IPS DF 4.7 (cell line): ENCODE results near the gene ZNF514.
"Not testable (repeated sequence)": the region's sequence is repeated elsewhere in the genome, so short reads cannot be mapped to it uniquely, and the experiment has no call there.

Source experiments
- DNase-seq: peaks from one replicate; pipeline ENCODE4 v3.0.0-alpha.2; 2013; ENCODE audit warnings: low spot score; ENCODE audit errors: extremely low read depth

ZNF514 gene

DNA sequence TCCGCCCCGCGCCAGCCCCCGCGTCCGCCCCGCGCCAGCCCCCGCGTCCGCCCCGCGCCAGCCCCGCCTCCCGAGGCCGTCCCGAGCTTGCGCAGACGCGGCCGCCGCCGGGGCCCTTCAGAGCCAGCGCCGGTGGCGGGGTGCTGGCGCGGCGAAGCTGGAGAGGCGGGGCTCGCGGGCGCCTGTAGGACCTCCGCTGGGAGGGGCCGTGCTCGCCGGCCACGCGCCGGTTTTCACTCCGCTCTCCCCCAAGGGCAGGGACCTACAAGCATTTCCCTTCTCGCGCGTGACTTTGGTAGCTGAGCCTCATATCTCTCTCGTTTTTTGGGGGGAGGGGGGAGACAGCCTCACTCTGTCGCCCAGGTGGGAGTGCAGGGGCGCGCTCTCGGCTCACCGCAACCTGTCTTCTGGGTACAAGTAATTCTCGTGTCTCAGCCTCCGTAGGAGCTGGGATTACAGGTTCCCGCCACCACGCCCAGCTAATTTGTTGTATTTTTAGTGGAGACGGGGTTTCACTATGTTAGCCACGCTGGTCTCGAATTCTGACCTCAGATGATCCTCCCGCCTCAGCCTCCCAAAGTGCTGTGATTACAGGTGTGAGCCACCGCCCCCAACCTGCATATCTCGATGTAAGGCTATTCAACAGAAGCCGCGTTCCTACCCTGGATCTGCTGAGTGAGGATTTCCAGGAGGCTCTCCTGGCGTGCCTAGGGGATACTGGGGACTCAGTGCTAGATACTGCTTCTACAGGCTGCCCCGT lies at the start of gene ZNF514:
ZNF514 (minus strand) TSS at position 159 of the 760 bp plus-strand sequence. CDS start 6,595 bp downstream, outside the sequence.
- no peak for DNase-seq

DNA sequence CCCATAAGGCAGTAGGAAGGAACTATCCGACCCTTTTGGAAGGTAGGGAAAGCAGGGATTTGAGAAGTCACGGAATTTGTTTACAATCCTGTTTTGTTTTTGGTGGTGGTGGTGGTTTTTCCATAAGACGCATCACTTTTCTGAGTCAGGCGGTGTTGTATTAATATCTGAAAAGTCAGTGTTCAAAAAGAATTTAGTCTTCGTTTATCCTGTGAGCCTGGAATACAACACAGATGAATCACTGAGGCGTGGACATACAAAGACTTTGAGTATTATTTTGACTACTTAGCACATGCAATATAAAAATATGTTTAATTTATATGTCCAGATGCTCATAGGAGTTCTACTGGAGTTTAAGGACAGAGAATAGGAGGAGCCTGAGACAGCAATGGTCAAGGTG lies 48.5 kb upstream of the ZNF514 start:
- DNase-seq: no peak

DNA sequence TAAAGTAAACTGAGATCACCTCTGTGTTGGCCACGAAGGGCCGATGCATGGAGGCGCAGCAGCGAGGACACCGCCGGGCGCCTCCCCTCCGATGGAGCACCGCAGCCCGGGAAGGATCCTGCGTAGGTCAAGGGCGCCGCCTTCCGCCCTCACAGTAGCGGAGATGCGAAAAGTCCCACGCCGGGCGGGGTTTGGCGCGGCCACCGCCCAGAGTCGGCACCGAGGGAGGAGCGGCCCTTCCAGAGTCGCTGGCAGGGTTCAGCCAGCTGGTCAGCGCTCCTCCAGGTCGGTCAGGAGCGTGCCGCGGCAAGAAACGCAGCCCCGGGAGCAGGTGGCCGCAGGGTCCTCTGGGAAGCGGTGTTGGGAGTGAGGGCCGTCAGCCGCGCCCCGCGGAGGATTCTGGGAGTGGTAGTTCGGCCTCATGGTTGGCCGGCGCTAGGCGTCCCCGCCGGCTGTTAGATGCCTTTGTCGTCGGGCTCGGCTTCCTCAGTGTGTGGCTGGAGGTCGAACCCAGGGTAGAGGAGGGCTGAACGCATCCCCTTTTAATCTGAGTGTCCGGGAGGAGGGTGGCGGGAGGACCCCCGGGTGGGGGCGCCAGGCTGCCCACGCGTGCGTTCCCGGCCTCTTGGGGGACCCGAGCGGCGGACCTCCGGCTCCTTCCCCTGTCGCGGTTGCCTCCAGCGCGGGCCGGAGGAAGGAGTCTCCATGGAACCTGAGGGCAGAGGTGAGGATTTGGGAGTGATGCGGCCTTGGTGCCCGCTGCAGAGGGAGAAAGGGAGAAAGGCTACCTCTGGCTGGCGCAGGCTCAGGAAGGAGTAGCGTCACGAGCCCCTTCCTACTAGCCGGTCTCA lies 47.7 kb upstream of the ZNF514 start, which contains the start of gene ZNF892:
ZNF892 (plus strand) TSS at position 411 of the 851 bp plus-strand sequence; CDS start at position 706, 295 bp downstream.
- peak; percentile 58 for DNase-seq

DNA sequence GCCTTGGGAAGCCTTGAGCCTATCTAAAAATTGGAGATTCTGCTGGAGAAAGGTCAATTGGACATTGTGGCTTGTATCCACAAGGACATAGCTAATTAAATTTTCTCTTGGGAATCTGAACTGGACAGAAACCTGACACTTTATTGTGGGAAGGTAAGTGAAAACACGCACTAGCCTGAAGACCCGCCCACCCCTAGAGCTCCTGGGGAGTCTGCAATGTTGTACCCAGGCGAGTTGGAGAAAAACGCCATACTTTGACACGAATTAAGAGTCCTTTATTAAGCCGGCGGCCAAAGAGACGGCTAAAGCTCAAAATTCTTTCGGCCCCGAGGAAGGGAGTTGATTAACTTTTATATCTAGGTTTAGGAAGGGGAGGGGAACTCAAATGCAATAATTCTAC lies 46.4 kb upstream of the ZNF514 start:
- DNase-seq: no peak

DNA sequence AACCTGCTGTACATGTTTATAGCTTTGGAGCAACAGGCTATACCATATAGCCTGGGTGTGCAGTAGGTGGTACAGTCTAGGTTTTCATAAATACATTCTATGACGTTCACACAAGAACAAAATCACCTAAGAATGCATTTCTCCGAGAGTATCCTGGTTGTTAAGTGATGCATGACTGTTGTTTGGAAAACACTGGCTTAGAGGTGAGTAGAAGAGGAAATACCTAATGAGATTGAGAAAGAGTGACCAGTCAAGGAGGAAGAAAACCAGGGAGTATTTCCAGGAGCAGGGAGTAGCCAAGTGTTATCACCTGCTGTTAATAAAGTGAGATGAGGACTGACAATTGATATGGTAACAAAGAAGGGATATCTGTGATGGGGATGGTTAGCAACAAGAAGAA lies 44.7 kb upstream of the ZNF514 start:
- DNase-seq: no peak

DNA sequence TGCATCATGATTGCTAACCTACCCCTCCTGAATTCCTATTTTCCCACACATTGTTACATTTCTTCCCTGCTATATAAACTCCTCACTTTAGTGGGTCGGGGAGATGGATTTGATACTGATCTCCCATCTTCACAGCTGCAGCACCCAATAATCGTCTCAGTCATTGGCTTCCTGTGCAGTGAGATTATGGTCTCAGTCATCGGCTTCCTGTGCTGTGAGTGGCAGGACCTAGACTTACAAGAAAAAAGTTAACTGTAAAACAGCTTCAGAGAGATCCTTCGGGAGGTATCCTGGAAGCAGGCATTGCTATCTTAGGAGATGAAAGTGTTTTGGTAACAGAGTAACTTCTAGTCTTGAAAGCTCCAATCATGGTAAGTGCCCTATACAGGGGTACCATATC lies 44.3 kb upstream of the ZNF514 start:
- no peak for DNase-seq

DNA sequence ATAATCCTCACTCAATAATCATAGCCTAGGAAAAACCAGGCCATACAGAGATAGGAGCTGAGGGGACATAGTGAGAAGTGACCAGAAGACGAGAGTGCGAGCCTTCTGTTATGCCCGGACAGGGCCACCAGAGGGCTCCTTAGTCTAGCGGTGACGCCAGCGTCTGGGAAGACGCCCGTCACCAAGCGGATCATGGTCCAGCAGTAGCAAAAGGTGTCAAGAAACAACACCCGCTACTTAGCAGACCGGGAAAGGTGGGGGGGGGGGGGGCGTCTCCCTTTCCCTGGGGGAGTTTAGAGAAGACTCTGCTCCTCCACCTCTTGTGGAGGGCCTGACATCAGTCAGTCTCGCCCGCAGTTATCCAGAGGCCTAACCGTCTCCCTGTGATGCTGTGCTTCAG lies 33.3 kb upstream of the ZNF514 start:
- DNase-seq: not testable (repeated sequence)

DNA sequence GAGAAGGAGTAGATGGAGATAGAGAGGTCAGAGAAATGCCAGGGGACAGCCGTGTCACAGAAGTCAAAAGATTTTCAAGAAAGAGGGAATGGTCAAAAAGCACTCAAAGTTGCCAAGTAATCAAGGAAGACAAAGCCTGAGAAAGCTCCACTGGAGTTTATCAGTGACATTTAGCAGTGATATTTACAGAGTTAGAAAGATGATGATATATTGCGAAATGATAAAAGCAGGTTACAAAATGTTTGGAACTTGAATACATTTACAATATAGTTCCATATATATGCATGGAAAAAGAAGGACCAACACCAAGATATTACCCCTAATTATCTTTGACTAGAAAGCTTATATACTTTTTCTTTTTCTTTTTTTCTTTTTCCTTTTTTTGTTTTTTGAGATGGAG lies 26.3 kb upstream of the ZNF514 start:
- DNase-seq: no peak

DNA sequence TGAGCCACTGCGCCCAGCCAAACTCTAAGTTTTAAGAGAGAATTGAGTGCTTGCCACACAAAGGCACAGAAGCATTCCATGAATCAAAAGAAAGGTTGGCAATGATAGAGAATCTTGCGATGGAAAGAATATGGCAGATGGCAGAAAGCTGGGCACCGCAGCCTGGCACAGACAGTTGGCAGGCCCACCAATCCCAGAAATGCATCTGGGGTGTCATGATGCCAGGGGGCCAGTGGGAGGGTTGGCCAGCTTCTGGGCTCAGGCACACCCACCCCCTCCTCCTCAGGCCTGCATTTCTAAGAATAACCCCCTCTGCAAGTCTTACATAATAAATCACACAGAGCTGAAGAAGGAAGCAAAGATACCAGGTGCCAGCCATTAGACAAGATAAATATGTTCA lies 25.5 kb upstream of the ZNF514 start:
- DNase-seq: no peak

DNA sequence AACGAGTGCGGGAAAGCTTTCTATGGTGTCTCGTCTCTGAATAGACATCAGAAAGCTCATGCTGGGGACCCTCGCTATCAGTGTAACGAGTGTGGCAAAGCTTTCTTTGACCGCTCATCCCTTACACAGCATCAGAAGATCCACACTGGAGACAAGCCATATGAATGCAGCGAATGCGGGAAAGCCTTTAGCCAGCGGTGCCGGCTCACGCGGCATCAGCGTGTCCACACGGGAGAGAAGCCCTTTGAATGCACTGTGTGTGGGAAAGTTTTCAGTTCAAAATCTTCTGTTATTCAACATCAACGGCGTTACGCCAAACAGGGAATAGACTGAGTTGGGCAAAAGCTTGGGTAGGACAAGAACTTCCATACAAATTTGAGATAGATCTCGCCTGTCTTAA lies 22.1 kb upstream of the ZNF514 start:
- DNase-seq: no peak

DNA sequence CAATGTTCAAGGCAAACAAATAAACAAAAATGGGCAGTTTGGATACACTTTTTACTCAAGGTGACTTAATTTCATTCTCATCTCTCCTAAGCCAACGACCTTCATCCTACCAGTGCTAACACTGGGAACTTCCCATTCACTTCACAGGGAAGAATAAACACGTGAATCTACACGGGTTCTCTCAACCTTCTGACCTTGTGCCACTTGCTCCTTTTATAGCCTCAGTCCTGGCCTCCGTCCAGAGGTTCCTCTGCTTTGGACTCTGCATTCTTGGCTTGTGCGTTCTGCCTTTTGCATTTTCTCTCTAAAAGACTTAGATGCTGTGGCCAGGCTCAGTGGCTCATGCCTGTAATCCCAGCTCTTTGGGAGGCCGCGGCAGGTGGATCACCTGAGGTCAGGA lies 19.8 kb upstream of the ZNF514 start:
- DNase-seq: no peak

DNA sequence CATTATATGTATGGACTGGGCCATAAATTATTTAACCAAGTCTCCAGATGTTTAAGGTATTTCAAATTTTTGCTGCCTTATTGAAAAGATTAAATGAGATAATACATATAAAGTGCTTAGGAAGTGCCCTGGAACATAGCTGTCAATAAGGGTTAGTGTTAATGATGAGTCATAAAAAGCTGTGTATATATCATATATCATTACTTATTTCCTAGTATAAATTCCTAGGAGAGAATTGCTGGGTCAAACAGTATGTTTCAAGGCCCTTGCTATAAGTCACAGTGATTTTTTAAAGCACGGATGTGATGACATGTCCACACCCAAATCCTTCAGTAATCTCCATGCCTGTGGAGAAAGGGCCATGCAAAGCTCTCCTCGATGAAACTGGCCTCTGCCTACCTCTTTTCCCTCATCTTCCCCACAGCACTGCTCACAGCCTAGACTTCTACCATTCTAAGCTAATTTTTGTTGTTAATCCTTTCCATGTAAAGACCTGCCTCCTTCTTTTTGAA lies 14.4 kb upstream of the ZNF514 start:
- DNase-seq: no peak

DNA sequence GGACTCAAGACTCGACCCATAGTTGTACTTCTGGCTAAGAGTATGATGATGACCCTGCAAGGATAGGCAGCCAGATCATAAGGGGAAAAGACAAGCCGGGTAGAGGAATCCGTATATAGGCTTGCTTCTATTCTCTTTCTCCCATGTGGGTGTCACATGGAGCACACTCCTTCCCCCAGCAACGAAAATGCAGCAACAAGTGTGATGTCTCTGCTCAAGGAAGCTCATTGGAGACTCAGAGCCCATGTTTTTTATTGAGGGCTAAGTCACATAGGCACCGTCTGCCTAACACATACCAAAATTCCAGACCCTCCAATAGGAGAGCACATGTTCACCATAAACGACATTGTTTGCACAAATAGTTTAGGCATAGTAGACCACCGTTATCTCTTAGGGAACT lies 12.3 kb upstream of the ZNF514 start:
- no peak for DNase-seq

DNA sequence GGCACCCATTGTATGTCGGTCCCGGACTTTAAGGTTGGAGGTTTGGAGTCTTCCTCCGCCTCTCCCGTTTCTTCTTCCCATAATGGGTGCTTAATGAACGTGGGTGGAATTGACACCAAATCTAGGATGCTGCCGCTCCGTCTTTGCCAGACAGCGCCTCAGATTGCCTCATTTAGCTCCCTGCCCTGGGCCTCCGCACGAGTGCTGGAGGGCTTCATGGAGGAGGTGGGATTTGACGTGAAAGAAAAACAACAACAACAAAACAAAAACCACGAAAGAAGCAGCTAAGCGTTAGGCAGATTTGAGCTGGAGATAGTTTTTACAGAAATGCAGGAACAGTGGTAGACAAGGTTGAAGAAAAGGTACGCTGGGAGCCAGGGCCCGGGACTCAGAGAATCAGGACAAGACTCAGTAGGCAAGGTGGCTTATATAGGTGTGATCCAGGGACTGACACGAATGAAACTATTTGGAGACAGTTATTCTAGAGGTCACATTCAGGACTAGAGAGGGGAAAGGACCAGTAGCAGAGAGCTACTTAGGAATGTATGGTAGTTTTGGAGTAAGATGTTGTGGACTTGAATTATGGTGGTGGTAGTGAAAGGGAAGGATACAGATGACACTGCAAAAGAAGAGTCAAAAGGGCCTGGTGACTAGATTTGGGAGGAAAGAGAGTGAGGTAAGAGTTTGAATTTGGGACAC lies 6.6 kb upstream of the ZNF514 start:
- no peak for DNase-seq

DNA sequence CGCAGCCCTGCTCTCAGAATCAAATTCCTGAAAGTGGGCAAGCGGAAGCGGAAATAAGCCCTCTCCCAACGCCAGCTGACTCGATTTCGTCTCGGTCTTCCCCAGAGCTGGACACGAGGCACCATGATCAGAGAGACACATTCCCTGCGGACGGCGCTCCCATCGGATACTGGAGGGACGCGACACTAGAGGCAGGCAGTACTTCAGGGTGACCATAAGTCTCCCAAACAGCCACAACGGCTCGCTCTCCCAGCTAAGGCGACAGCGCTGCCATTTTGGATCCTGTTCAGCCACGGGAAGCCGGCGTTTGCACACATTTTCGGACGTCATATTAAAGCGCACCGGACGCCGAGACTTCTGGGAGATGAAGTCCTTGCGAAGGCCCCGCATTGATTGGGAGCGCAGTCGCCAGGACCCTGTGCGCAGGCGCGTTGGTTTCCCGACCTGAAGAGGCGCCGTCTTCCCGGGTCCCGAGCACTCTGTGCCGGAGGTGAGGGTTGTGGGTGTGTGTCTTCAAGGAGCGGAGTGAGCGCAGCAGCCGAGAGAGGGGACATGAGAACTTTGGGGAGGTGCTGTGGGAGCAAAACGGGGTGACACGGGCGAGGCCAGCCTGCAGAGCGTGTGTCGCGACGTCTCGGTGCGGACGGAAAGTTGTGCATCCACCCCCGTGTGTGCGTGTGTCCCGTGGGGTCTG lies 5.9 kb upstream of the ZNF514 start, which contains the start of gene ZNF2:
ZNF2 (plus strand) TSS at position 439 of the 694 bp plus-strand sequence. CDS start 10,418 bp downstream, outside the sequence.
- DNase-seq: peak; percentile 95

DNA sequence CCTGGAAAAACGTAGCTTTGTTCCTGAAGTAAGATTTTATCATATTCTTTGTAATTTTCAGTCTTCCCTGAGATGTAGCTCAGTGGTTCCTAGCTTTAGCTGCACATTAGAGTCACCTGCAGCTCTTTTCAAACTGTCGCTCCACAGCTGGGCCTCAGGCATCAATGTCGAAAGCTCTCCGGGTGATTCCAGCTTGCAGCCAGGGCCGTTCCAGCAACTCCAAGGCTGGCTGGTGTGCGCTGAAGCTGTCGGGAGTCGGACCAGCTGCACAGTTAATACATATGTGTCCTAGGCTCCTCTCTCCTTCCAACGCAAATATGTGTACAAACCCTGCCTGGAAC lies 5.4 kb upstream of the ZNF514 start:
- DNase-seq: no peak

DNA sequence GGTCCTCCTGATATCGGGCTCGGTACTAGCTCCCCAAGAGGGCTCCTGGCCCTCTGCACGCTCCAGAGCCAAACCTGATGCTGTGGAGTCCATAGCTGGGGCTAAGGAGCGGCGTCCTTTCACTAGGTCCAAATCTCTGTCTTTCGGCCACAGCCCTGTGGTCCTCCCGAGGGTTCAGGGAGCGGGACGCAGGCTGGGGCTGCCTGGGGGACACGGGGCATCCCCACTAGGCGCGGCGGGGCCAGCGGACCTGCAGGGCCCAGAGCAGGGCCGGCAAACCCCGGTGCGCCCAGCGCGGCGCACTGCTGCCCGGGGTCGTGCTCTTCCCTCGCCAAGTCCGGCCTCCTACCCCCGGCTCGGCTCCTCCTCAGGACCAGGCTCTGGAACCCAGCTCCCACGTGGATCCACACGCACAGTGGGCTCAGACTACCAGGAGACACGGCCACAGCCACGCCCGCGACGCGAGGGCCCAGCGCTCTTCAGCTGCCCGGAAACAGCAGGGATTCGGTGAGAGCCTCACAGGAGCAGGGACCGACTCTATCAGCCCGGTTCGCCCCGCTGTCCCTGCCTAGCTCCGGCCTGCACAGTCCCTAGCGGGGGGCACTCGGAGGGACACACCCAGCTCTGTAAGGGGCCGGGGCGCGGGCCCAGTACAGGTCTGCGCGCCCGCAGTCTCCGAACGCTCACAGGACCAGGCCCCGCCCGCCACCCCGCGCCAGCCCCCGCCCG lies 593 bp downstream of the ZNF514 start:
- no peak for DNase-seq

DNA sequence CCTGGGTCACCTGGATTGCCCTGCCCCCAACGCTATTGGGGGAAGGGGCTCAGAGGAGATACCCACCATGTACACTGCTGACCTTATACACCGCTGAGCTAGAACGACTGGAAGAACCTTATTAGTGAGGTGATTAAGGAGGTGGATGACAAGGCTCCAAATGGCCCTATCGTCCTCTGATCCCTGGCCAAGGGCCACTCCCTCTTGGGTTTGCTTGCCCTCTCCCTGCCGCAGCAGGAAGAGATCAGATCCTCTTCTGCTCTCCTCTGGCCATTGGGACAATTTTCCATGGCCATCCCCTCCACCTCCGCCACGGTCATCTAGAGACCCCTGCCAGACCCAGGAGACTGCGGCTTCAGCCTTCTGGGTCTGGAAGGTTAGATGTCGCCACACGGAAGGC lies 1.2 kb downstream of the ZNF514 start:
- DNase-seq: no peak

DNA sequence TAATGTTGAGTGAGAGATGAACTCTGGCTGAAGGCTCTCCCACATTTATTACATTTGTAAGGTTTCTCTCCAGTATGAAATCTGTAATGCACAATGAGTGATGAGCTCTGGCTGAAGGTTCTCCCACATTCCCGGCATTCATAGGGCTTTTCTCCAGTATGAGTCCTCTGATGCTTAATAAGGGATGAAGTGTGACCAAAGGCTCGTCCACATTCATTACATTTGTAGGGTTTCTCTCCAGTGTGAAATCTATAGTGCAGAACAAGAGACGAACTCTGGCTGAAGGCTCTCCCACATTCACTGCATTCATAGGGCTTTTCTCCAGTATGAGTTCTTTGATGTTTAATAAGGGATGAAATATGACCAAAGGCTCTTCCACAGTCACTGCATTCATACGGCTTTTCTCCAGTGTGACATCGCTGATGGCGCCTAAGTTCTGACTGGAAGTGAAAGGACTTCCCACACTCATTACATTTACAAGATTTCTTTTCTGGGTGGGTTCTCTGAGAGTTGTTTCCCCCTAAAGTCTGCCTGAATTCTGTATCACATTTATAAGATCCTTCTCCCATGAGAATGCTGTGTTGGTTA lies 10.2 kb downstream of the ZNF514 start:
- DNase-seq: no peak

DNA sequence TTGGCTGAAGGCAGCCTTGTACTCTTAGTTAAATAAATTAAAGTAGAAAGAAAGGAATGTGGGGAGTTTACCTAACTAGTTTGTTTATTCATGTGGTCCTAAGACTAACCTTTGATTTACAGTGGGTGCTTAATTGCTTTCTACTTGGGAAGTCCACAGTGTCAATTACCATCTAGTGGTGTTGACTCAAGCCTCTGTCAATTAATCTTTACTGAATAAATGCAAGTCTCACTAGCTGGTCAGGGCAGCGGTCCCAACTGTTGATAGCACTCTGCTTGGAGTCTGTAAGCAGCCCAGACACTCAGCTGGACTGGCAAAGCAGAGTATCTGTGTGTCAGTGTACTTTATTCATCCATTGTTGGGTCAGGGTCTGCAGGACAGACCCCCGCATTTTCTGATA lies 15.8 kb downstream of the ZNF514 start:
- no peak for DNase-seq
